Activated naive CD4-positive, alpha-beta T cell treated with anti-CD3 and anti-CD28 coated beads, Interleukin-2, amount 50 U/mL, for 72 hours (primary cell): Measurements from ENCODE around the gene AGTR1. TPM values are rescaled to one million over a fixed set of nuclear protein-coding genes. Genes with fewer than 3 reads are reported as not detected.
A peak's percentile ranks its signal among the peaks of the same experiment; 100 is the strongest.

Experiments used
- ATAC-seq, 2 donors: fragments of 150-1000 bp; cut with Tn5 transposase; 2 replicates each; pipeline ENCODE4 v1.10.0; 2021; ENCODE audit warnings: mild to moderate bottlenecking in 2 of 2, moderate library complexity in 2 of 2
- DNase-seq, 2 donors: peaks; one replicate each; pipeline ENCODE4 v3.0.0; 2021 to 2022; ENCODE audit warnings: low spot score in 2 of 2
- H3K27ac Mint-ChIP-seq, 2 donors: one replicate each; pipeline ENCODE4 v1.8.0; 2022; ENCODE audit warnings: mild to moderate bottlenecking in 2 of 2, mixed read lengths in 2 of 2
- H3K36me3 Mint-ChIP-seq, 2 donors: one replicate each; pipeline ENCODE4 v1.8.0; 2022; ENCODE audit warnings: mixed read lengths in 2 of 2
- H3K9me3 Mint-ChIP-seq, 2 donors: one replicate each; pipeline ENCODE4 v1.8.0; 2022; ENCODE audit warnings: mixed read lengths in 2 of 2
- total RNA-seq, 2 donors: library from RNA; stranded (reverse); gene quantifications; one replicate each; pipeline ENCODE4 v1.2.3, GENCODE V29; 2022

Gene AGTR1
- total RNA-seq, 2 donors from 2014 or later, result not detected

DNA sequence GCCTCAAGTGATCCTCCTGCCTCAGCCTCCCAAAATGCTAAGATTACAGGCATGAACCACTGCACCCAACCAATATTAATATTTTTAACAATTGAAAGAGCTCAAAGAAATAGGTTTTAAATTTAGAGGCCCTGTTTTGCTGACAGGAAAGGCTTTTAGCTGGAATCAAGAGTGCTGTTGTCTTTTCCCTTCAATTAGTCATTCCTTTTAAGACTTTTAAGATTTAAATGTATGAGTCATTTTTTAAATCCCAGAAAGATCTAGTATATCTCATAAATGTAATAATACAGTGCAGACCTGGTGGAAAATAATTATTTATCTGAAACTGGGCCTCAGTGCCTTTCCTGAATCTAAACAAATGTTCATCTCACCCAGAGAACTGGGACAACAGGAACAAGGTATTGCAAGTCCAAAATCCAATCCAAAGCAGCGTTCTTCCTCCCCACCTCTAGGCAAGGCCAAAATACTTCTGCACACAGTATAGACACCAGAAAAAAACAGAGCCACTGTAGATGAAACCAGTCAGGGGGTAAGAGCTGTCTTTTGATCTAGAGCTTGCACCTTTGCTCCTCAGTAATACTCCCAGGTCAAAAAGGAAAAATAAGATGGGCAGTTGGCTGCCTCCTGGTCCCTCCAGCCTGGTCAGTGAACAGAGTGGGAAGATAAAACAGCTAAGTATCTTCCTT, 14.4 kb downstream of the AGTR1 start:
- ATAC-seq (no peak), DNase-seq (no peak)
- no peaks in the 10 kb centered on the region for H3K9me3 Mint-ChIP-seq
- H3K36me3 Mint-ChIP-seq, result no peaks in the 10 kb centered on the region
- H3K27ac Mint-ChIP-seq, result no peak overlapping the region

DNA sequence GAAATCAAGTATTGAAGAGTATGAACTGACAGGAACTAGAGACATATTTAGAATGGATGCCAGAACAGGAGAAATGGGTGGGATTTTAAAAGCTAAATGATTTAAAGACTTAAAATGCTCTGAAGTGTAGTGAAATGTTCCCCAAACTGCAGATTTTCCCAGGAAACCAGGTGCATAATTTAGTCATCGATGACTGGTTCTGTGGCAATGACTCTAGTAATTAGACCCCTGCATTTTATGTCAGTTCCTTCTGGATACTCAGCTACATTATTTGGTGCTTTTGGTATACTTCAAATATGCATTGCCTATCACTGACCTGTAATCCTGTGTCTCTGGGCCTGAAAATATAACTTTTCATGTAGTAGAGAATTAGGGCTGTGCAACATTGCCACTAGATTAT, 16.8 kb downstream of the AGTR1 start:
- Mint-ChIP-seq H3K27ac (no peak overlapping the region), H3K36me3 (no peaks in the 10 kb centered on the region), H3K9me3 (no peaks in the 10 kb centered on the region)

DNA sequence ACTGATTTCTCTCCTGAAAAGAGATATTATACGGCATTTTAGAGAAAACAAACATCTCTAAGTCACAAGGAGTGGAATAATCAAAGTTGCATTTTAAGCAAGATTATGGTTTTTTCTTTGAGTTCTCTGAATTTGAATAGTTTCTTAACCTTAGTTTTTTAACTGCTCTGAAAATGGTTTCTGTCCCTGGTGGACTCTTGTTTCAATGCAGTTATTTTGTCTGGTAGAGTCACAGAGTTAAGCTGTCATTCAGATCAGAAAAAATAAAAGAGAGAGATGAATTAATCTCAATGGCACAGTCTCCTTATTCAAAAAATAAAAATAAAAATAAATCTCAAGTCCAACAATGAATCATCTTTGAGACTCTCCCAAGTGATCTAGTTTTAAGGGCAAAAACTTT, 19.0 kb downstream of the AGTR1 start:
- H3K9me3 Mint-ChIP-seq, result no peaks in the 10 kb centered on the region
- ATAC-seq, result no peak
- no peaks in the 10 kb centered on the region for H3K36me3 Mint-ChIP-seq
- DNase-seq, result no peak
- no peak overlapping the region for H3K27ac Mint-ChIP-seq

More for the DNA sequence above, 16.8 kb downstream of the AGTR1 start:
- ATAC-seq (no peak), DNase-seq (no peak)

DNA sequence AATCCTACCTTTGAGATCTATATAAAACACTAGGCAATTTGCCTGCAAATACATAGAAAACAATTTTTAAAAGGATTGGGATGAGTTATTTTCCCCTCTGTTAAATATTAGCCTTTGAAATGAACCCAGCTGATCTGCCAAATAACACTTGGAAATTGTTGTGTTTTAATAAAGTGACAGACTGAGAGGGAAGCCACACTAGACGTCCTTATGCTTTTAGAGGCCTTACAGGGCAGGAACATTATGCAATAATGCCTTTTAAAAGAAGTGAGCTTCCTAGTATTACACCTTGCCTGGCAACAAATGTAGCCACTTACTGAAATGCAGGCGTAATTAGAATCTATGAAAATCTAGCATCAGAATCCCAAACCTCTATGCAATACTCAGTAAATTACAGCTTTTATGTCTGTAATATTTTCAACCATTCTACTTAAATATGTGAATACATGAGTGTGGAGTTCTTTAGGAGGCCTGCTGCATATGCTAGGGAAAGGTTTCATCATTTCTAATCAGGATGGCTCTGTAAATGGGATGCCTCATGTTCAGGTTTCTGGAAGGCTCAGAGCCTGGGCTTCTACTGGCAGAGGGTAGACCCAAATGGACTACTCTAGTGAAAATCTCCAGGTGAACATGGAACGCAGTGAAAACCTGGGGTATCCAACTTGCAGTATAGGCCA, 20.3 kb downstream of the AGTR1 start:
- Mint-ChIP-seq H3K27ac (no peak overlapping the region), H3K36me3 (no peaks in the 10 kb centered on the region)

DNA sequence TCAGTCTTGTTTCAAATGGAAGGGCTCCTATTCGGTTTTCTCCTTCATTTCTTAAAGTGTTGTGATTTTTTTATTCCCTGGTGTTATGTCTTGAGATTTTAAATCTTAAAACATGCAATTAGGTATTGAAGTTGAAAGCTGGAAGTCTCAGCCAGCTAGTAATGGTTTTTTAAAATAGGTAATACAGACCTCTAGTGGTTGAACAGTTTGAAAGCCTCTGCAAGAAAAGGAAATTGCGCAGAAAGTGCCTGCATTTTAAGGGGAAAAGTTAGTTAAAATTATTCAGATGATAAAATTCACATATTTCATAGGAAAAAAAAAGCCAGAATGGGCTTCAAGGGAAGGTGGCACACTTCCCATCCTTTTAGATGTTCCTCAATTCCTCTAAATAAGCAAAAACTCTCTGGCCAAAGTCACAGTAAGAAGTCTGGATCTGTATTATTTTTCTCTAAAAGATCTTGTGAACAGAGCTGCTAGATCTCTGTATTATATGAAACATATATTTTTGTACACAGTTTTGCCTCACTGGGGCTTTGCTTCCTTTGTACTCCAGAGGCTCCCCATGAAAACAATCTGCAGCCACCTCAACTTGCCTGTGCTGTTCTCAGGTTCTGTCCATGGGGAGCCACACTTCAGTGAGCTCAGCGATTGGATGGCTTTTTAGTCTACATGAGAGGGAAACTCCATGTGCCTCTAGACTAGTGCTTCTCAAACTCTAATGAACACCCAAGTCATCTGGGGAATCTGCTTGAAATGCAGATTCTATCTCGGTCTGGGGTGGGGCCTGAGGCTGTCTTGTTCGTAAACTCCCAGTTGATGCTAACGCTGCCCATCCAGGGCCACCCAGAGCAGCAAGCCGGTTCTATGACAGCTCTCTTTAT, 21.5 kb downstream of the AGTR1 start:
- ATAC-seq (no peak), DNase-seq (no peak)
- Mint-ChIP-seq H3K27ac (no peak overlapping the region), H3K36me3 (no peaks in the 10 kb centered on the region), H3K9me3 (peaks cover 0 to 7% of the 10 kb centered on the region in 2 donors)

More for the DNA sequence above, 20.3 kb downstream of the AGTR1 start:
- peaks cover 0 to 7% of the 10 kb centered on the region in 2 donors for H3K9me3 Mint-ChIP-seq
- no peak for ATAC-seq
- no peak for DNase-seq

DNA sequence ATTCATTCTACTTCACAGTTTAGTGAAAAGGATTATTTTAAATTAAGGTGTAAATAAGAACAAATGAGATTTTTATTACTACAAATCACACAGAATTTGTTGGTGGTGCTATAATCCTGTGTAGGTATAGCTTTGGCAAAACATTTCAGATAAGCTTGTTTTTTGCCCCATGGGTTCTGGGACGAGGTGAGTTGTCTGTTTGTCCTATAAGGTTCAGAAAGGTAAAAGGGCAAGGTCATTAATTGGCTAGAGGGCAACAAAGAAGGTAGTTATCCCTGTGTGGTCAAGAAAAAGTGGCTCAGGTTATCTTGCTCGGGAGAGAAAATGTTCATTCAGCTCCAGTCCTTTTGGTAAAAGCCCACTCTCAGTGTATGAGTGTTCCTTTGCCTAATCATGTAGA, 23.2 kb downstream of the AGTR1 start:
- Mint-ChIP-seq H3K36me3 (no peaks in the 10 kb centered on the region), H3K27ac (no peak overlapping the region), H3K9me3 (peaks cover 0 to 7% of the 10 kb centered on the region in 2 donors)
- DNase-seq (no peak), ATAC-seq (no peak)

DNA sequence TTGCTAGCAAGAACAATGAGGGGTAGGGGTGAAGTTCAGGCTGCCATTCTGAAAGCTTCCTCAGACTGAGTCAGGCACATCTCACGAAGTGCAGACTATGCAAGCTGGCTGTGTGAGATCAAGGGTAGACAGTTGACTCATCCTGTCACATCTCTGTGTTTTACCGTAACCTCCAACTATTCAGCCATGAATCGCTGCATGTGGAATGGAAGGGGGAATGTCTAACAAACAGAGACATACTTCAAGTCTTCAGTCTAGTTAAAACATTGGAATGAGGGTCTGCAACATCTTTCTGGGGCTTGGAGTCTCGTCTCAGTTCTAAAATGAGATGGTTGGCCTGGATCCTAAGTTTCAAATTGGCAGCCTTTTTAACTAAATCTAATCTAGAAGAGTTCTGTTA, 25.9 kb downstream of the AGTR1 start:
- H3K27ac Mint-ChIP-seq, result no peak overlapping the region
- H3K9me3 Mint-ChIP-seq, result peaks cover 0 to 7% of the 10 kb centered on the region in 2 donors
- DNase-seq, result no peak
- ATAC-seq, result no peak
- no peaks in the 10 kb centered on the region for H3K36me3 Mint-ChIP-seq

DNA sequence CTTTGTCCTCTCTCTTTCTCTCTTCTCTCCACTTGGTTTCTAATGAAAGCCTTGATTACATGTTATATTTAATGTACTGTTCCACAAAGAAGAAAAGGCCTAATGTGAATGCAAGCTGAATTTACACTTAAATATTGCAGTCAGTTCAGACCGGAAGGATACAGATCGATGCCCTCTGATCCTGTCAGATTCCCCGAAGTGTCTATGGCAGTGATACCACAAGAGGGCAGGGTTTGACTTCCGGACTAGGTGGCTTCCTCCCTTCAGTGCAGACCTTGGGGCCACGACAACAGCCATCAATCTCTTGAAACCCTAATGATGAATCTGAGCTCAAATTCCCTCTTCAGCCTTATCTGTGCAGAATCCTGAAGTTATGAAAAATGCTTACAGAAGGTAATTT, 29.5 kb downstream of the AGTR1 start:
- ATAC-seq, result peak in 1 of 2 donors; percentile 51
- DNase-seq, result no peak
- Mint-ChIP-seq H3K27ac (no peak overlapping the region), H3K36me3 (no peaks in the 10 kb centered on the region), H3K9me3 (peaks cover 0 to 7% of the 10 kb centered on the region in 2 donors)

DNA sequence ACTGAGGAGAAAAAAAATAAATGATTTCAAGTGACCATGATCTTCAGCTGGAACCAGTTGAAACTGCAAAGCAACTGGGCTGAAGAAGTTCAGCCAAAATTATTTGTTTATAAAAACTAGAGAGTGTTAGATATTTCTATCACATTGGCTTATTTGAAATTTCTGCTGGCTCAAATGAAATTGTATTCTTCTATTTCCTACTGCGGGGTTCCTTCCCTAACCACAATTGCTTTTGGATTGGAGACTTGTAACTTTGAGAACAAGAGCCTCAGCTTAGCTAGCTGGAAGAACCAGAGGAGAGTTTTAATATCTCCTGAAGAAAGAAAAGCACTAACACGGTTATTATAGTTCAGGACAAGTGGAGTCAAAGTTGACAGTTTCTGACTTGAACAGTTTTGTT, 31.1 kb downstream of the AGTR1 start:
- ATAC-seq (no peak), DNase-seq (no peak)
- Mint-ChIP-seq H3K27ac (no peak overlapping the region), H3K9me3 (no peaks in the 10 kb centered on the region), H3K36me3 (no peaks in the 10 kb centered on the region)

DNA sequence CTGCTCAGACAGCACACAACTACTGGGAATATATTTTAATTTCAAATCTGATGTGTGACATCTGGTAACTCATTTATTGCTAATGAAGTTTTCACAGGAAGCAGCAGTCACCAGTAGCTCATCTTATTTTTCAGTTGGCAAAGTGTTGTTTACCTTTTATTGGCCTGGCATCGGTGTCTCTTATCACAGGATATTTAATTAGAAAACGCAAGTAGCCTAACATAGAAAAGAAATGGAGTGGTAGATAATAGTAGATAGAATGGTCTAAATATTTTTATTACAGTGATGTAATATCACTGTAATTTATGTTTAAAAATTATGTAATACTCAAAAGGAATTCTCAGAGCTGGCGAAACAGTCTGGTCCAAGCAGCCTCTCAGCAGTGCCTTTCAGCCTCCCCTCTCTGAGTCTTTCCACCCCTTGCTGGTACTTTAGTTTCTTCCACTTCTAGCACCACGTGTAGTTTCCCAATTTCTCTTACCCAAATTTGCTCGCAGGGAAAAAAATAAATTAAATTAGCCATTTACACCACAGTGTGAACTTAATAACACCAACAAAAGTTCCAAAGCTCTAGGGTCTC, 31.9 kb downstream of the AGTR1 start:
- Mint-ChIP-seq H3K27ac (no peak overlapping the region), H3K9me3 (no peaks in the 10 kb centered on the region), H3K36me3 (no peaks in the 10 kb centered on the region)
- ATAC-seq, result no peak
- no peak for DNase-seq

DNA sequence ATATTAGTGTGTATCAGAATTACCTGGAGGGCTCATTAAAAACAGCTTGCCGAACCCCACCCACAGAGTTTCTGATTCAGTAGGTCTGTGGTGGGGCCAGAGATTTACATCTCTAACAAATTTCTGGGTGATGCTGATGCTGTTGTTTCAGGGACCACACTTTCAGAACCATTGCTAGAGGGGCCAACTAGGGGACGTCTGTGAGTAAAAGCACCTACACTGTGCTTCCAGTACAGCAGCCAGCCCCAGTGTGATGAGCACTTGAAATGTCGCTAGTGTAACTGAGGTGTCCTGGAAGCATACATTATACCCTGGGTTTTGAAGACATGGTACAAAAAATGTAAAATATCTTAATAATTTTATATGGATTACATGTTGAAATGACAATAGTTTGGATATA, 33.0 kb downstream of the AGTR1 start:
- ATAC-seq (no peak), DNase-seq (no peak)
- Mint-ChIP-seq H3K36me3 (no peaks in the 10 kb centered on the region), H3K9me3 (no peaks in the 10 kb centered on the region), H3K27ac (no peak overlapping the region)

DNA sequence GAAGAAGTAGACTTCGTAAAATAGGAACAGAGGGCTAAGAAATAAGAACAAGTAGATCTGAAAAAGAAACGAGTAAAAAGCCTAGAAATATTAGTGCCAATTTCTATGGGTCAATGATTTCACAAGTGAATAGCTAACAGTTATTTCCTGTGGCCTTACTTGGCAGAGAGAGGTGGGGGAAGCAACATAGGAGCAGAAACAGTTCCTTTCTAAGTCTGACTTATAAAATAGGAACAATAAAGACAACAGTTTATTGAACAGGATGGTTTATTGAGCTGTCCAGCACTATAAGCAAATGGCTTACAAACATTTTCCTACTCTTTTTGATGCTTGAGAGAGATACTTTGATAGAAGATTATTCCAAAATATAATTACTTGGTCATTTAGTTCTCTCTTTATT, 37.9 kb downstream of the AGTR1 start:
- no peak overlapping the region for H3K27ac Mint-ChIP-seq
- ATAC-seq, result no peak
- H3K36me3 Mint-ChIP-seq, result no peaks in the 10 kb centered on the region
- no peaks in the 10 kb centered on the region for H3K9me3 Mint-ChIP-seq
- no peak for DNase-seq

DNA sequence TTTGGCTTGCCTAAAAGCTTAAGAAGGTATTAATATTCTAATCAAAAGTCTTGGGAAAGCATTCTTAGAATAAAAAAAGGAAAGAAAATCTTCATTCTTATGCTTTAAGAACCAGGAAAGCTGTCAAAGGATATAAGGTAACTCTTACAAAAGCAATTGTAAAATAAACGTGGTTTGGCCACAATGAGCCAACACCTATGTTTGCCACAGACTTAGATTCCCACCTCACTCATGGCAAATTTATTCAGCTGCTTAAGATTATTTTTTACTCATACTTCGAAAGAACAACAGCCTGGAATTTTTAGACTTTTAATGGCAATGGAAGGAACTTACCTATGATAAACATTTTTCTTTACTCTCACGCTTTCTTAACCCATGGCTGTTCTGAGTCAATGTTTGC, 38.4 kb downstream of the AGTR1 start:
- DNase-seq (no peak), ATAC-seq (no peak)
- H3K9me3 Mint-ChIP-seq, result no peaks in the 10 kb centered on the region
- H3K36me3 Mint-ChIP-seq, result no peaks in the 10 kb centered on the region
- no peak overlapping the region for H3K27ac Mint-ChIP-seq

DNA sequence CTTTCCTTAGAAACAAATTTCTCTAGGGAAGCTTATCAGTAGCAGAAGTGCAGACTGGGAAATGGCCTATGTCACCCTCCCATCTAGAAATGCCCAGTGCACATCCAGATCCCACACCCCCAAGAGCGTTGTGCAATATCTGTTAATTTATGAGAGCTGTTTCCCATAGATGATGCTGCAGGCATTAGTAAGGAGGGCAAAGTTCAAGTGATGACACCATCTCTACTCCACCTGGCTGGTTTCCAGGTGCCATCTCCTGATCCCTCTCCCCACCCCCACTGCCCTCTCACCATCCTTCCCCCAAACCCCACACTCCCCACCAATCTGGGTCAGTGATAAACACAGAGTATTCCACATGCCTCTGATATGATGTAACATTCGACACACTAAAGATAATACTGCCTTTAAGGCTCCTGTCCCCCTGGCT, 39.4 kb downstream of the AGTR1 start:
- H3K27ac Mint-ChIP-seq, result no peak overlapping the region

DNA sequence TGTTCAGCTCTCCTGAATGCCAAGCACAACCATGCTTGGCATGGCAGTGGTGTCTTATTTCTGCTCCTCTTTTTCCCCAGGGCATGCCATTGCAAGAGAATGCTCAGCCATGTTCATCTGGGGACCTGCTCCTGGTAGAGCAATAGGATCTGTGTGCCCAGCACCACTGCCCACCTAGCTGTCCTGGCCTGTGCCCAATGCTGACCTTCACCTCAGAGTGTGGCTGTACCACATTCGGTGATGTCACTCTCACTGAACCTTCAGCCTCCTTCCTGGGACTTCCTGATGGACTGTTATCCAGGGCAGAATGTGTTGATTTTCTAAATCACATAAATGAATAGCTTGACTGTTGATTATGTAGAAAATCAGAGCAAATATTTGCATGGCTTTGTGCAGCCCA, 42.0 kb downstream of the AGTR1 start:
- DNase-seq (no peak), ATAC-seq (no peak)
- no peaks in the 10 kb centered on the region for H3K36me3 Mint-ChIP-seq
- H3K9me3 Mint-ChIP-seq, result peaks cover 0 to 3% of the 10 kb centered on the region in 2 donors
- no peak overlapping the region for H3K27ac Mint-ChIP-seq

More for the DNA sequence above, 39.4 kb downstream of the AGTR1 start:
- no peak for DNase-seq
- H3K9me3 Mint-ChIP-seq, result peaks cover 0 to 3% of the 10 kb centered on the region in 2 donors
- no peak for ATAC-seq
- H3K36me3 Mint-ChIP-seq, result no peaks in the 10 kb centered on the region

DNA sequence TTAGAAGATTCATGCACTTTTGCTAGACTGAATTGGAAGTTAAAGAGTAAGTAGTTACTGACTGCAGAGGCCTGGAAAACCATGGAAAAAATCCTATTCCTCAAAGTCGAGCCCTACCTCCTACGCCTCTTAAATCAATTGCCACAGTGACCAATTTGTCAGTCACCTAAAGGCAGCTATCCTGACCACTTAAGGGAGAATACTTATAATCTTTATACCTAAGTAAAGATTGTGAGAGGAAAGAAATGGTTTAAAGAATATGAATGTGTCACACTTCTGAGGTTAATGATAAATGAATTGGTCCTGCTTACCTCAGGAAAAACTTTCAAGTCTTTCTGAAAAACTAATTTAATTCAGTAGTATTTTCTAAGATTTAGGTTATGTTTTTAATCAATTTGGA, 42.6 kb downstream of the AGTR1 start:
- no peak overlapping the region for H3K27ac Mint-ChIP-seq
- DNase-seq (no peak), ATAC-seq (no peak)
- H3K36me3 Mint-ChIP-seq, result no peaks in the 10 kb centered on the region
- peaks cover 0 to 3% of the 10 kb centered on the region in 2 donors for H3K9me3 Mint-ChIP-seq

DNA sequence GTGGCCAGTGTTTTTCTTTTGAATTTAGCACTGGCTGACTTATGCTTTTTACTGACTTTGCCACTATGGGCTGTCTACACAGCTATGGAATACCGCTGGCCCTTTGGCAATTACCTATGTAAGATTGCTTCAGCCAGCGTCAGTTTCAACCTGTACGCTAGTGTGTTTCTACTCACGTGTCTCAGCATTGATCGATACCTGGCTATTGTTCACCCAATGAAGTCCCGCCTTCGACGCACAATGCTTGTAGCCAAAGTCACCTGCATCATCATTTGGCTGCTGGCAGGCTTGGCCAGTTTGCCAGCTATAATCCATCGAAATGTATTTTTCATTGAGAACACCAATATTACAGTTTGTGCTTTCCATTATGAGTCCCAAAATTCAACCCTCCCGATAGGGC, 43.5 kb downstream of the AGTR1 start:
- H3K9me3 Mint-ChIP-seq, result peaks cover 2 to 3% of the 10 kb centered on the region in 2 donors
- ATAC-seq (no peak), DNase-seq (no peak)
- H3K36me3 Mint-ChIP-seq, result no peaks in the 10 kb centered on the region
- no peak overlapping the region for H3K27ac Mint-ChIP-seq
